SKM-1 treated with dmso at 0.1 percent for 144 hours (cell line): Measurements from ENCODE around the gene SSTR3.

Source experiments
- DNase-seq: peaks from one replicate; lab custom pipeline; 2025; ENCODE audit not compliant: unreplicated experiment; lab: John Stamatoyannopoulos, UW

Gene SSTR3

DNA sequence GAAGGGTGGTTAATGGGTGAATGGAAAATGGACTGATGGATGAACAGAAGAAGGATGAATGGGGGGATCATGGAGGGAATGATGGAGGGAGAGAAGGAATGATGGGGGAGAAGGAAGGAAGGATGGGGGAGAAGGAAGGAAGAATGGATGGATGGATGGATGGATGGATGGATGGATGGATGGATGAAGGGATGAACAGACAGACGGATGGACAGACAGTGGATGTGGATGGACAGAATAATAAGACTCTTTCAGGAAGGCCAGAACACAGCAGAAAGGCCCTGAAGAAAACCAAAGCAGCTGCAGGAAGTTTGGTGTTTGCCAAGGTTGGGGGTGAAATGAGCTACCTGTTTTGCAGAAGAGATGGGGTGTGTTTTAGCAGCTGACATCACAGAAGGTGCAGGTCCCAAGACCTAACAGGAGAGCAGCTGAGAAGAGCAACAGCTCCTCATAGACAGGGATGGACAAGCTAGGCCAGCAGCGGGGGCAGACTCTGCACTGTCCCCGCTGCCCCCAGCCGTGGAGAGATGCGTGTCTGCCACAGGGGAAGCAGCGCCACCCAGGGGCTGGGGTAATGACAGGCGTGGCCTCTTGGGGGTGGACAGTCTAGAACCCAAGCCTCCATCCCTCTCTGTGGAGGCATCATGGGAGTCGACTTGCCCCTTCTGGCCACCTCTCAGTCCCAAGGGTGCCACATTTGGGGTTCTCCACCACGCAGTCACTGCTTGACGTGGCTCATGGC lies 42.2 kb downstream of the SSTR3 start:
- DNase-seq: no peak

GRCh38 chr22:37169406-37169805 lies 42.9 kb downstream of the SSTR3 start:
- no peak for DNase-seq

GRCh38 chr22:37167981-37168647 lies 44.2 kb downstream of the SSTR3 start:
- no peak for DNase-seq

DNA sequence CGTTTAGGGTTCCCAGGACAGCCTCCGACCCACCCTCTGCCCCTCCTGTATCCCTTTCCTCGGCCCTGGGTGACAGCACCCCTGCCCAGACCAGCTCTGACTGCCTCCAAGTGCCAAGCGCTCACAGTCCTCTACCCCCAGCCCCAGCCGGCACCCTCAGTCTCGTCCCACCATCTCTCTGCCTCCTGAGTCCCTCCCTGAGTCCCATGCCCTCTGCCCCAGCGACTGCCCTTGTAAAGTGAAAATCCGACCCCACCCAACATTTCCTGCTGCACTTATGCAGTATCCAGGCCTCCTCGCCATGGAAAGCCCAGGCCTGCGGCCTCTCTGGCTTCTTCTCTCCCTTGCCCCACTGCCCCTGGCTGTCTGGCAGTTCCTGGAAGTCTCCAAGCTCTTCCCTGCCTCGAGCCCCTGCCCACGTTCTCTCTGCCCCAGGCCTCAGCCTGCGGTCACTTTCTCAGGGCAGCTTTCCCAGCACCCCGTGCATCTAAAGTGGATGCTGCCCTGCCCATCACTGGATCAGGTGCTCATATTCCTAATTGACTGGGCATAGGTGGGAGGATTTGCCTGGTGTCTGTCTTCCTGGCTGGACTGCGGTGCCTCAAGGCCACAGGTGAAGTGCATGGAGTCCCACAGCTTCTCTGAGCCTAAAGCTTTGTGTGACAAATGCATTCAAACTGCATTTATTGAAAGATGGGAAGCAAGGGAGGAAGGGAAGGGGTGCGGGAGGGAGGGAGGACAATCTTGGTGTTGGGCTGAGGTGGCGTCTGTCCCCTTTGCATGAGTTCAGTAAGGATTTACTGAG lies 44.9 kb downstream of the SSTR3 start:
- DNase-seq: no peak

- DNase-seq: peak; percentile 72
Observed at GRCh38 chr22:37166675-37167066, 45.6 kb downstream of the SSTR3 start.

GRCh38 chr22:37165940-37166674 lies 46.2 kb downstream of the SSTR3 start:
- DNase-seq: no peak

DNA sequence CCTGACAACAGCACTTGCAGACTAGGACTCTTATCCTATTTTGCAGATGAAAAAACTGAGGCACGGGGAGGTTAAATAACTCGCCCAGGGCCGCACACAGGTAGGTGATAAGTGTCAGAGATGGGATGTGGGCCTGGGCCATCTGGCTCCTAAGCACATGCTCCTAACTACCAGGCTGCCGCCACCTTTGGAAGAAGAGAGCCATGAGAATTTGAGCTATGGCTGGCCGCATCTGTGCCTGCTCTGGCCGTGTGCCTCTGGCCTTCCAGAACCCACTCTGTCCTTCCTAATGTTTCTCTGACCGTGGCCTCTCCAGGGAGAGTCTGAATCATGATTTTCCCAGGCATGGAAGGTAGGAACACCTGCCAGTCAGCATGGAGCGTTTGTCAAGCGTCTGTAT lies 47.2 kb downstream of the SSTR3 start:
- no peak for DNase-seq

DNA sequence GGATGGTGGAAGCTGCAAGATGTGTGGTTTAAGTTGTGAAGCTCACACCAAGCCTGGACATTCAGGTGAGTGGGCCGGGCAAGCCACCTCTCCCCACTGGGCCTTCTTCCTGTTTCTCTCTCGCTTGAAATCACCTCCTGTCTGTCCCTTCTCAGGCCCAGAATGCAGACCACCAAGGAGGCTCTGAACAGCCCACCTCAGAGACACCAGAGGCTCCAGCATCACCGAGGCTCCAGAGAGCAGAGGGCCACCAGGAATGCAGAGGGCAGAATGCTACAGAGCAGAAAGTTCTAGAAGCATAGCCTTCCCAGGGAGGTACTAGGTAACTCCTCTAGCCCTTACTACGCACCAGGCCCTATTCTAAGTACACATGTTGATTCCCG lies 47.8 kb downstream of the SSTR3 start:
- peak; percentile 60 for DNase-seq

DNA sequence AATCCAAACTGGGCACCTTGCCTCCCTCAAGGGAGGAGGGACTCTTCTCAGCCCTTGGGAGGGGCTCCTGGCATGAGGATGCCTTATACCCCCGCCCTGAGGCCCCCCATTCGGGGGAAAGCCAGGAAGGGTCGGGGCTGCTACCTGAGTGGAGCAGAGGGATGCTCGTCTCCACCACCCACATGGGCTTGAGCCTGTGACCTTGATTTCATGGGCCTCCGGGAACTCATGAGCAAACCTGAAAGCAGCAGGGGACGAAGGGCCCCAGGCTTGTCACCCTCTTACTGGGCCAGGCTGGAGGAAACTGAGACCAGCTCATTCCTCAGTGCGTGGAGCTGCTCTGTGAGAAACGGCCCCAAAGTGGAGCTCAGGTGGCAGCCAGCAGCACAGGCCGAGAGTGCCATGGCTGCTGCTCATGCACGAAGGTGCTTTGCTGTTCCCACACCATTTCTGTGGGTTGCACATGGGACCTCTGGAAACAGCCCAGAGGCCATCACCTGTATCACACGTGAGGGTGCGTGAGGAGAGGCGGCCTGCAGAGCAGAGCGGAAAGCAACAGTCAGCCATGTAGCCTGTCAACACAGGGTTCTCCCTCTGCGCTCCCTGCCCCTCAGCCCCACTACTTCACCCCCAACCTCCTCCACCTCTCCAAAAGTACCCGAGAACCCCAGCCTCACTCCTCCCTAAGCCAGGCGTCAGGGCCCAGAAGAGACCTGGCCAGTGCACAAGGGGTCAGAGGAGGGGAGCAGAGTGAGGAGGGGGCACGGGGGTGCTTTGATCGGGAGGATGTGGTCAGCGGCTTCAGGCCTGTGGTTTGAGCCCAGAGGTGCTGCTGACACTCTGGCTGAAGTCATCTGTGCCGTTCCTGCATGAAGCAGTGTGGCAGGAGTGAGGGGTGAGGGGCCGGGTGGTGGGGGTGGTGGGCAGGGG lies 48.4 kb downstream of the SSTR3 start:
- DNase-seq: peak; percentile 60

DNA sequence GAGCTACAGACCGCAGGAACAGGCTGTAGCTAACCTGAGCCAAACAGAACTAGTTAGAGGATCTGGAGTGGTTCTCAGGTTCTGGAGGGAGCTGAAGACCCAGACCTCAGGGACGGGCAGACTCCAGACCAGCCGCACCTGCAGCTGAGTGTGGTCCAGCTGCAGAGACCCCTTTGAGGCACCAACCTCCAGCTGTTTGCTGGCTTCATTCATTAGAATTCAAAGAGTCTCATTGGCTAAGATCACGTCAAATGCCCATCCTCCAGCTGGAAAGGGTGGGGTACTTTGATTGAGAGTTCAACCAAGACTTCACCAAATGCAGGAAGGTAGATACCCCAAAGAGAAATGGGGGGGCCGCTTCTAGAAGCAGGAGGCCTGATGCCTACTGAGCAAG lies 49.2 kb downstream of the SSTR3 start:
- no peak for DNase-seq

DNA sequence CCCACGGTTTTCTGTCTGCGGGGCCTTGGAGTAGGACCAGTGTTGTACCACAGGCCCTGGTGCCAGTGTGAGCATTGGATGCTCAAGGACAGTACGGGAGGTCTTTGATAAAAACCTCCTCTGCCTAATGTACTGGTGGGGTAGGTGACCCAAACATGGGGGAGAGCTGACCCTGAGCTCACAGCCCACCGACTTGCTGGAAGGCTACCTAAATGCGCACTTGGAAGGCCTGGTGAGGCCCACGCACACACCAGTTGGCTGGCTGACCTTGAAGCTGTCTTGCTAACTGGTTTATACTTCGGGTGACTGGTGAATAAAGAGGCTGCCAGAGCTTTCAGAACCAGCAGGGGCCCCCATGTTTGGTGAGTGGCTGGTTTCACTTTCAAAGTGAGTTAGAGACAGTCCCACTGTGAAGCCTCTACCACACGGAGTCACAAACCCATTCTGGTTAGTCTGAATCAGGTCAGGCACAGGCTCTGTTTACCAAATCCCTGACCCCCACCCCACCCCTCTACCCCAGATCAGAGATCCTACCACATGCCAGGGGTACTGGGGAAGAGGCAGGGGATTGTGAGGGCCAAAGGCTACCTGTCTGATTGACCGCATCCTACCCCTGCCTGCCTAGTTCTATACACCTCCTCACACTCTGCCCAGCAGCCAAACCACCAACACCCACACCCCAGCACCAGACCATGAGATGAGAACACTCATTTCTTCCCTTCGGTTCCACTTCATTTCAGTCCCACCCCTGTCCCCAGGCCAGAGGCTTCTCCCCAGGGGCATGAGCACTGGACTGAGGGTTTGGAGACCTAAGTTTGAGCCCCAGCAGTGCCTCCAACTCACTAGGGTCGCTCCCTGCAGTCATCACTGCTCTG lies 49.8 kb downstream of the SSTR3 start:
- no peak for DNase-seq

DNA sequence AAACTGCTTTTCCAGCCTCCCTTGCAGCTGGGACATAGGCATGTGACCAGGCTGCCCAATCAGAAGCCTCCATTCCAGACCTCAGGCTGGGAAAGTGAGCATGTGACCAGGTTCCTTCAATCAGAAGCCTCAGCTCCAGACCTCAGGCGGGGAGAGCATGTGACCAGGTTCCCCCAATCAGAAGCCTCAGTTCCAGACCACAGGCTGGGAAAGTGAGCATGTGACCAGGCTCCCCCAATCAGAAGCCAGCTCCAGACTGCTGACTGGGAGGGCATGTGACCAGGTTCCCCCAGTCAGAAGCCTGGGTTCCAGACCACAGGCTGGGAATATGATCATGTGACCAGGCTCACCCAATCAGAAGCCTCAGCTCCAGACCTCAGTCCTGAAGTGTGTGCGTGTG lies 50.8 kb downstream of the SSTR3 start:
- DNase-seq: no peak

GRCh38 chr22:37160027-37160426 lies 52.2 kb downstream of the SSTR3 start:
- no peak for DNase-seq

- DNase-seq: no peak
Observed at GRCh38 chr22:37158963-37159290, 53.4 kb downstream of the SSTR3 start.

- DNase-seq: no peak
Observed at GRCh38 chr22:37157516-37158285, 54.6 kb downstream of the SSTR3 start.

DNA sequence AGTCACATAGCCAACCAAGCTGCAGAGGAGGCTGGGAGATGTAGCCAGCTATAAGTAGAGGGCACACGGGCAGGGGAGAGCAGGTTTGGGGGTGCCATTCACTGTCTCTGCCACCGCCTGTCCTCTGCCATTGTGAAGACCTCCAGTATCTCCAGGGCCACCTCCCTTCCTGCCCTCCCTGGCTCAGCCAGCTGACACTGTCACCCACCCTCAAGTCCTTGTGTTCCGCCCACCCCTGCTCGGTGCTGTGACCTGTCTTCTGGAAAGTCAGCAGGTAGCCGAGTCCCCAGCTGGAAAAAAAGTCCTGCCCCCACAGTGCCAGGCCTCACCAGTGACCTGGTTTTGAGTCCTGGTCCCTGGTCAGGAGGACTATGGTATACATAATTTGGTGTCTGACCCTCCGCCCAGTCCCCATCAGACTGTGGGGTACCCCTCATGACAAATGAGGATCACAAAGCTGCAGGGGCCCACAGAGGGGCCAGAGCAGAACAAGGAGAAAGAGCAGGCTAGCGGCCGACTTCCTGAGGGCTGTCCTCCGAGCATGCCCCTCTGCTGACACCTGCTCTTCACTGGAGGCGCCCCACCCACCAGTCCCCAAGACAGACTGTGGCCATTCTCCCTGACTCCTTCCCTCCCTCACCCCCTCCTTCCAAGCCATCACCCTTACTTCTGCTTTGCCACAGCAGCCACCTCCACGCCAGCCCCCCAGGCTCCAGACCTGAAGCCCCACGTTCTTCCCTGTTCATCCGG lies 55.4 kb downstream of the SSTR3 start:
- no peak for DNase-seq

- no peak for DNase-seq
Observed at GRCh38 chr22:37155971-37156370, 56.3 kb downstream of the SSTR3 start.
